Activated naive CD4-positive, alpha-beta T cell treated with anti-CD3 and anti-CD28 coated beads, Interleukin-2, amount 50 U/mL, for 16 hours (primary cell): ENCODE results near the gene PLD3.
"Not testable (repeated sequence)": the region's sequence is repeated elsewhere in the genome, so short reads cannot be mapped to it uniquely, and the experiment has no call there.

Experiments used
- DNase-seq: peaks from one replicate; pipeline ENCODE4 v3.0.0-alpha.2; 2020

Gene PLD3

GRCh38 chr19:40366697-40367561 is 18.4 kb downstream of the PLD3 start:
- DNase-seq = no peak

GRCh38 chr19:40367577-40368434 is 19.3 kb downstream of the PLD3 start:
- DNase-seq = no peak

- no peak for DNase-seq
Observed at GRCh38 chr19:40369797-40370196, 21.3 kb downstream of the PLD3 start.

- DNase-seq = not testable (repeated sequence)
Observed at GRCh38 chr19:40370253-40370652, 21.8 kb downstream of the PLD3 start.

GRCh38 chr19:40370997-40371801 is 22.7 kb downstream of the PLD3 start:
- no peak for DNase-seq

GRCh38 chr19:40371802-40372122 is 23.3 kb downstream of the PLD3 start:
- no peak for DNase-seq

- no peak for DNase-seq
Observed at GRCh38 chr19:40374084-40374483, 25.6 kb downstream of the PLD3 start.

GRCh38 chr19:40376286-40376862 is 27.9 kb downstream of the PLD3 start:
- DNase-seq = no peak

GRCh38 chr19:40377876-40378385 is 29.4 kb downstream of the PLD3 start:
- no peak for DNase-seq

GRCh38 chr19:40378509-40378908 is 30.0 kb downstream of the PLD3 start:
- DNase-seq = no peak

- DNase-seq = no peak
Observed at GRCh38 chr19:40379446-40380198, 31.1 kb downstream of the PLD3 start.

- DNase-seq = no peak
Observed at GRCh38 chr19:40380199-40381037, 31.9 kb downstream of the PLD3 start.

- no peak for DNase-seq
Observed at GRCh38 chr19:40381321-40381720, 32.8 kb downstream of the PLD3 start.

GRCh38 chr19:40383668-40384248 is 35.3 kb downstream of the PLD3 start:
- DNase-seq = no peak

- no peak for DNase-seq
Observed at GRCh38 chr19:40387155-40387554, 38.7 kb downstream of the PLD3 start.

- DNase-seq = no peak
Observed at GRCh38 chr19:40388481-40388880, 40.0 kb downstream of the PLD3 start.

GRCh38 chr19:40389404-40390083 is 41.0 kb downstream of the PLD3 start:
- DNase-seq = no peak

GRCh38 chr19:40390084-40390742 is 41.7 kb downstream of the PLD3 start, which contains the start of gene HIPK4:
HIPK4 (minus strand) TSS chr19:40390181; CDS start chr19:40389902, 279 bp downstream.
- no peak for DNase-seq

GRCh38 chr19:40392123-40392522 is 43.6 kb downstream of the PLD3 start:
- no peak for DNase-seq
